HG03095 (cell line): ENCODE measurements around the gene GPC5.

Source experiments
- ATAC-seq: cut with Tn5 transposase; IDR thresholded peaks from one replicate; pipeline ENCODE4 v1.9.1; 2021; ENCODE audit warnings: moderate library complexity; ENCODE audit not compliant: unreplicated experiment

Gene GPC5

DNA sequence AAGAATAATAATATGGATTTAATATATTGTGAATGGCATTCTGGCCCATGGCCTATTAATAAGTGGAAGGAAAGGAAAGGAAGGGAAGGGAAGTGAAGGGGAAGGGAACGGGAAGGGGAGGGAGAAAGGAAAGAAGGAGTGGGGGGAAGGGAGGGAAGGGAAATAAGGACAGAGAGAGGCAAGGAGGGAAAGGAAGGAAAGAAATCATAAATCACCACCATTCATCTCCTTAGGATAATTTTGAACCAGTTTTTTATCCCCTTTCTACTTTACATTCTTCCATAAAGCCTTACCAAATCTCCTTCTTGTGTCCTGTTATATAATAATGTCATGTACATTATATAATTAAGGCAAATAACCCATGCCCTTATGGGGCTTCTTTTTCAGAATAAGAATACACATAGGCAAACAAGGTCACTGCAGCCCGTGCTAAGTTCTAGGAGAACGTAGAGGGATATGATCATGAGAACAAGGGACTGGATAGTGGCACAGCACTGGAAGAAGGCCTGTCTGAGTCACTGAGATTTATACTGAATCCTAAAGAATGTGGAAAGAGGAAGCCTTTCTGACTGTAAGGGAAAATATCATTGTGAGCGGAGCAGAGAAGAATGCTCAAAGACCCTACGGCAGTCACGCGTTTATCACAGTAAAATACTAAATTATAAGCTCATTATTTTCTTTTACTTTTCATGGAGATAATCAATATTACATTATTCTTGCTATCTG lies 1383.7 kb downstream of the GPC5 start:
- no peak for ATAC-seq

DNA sequence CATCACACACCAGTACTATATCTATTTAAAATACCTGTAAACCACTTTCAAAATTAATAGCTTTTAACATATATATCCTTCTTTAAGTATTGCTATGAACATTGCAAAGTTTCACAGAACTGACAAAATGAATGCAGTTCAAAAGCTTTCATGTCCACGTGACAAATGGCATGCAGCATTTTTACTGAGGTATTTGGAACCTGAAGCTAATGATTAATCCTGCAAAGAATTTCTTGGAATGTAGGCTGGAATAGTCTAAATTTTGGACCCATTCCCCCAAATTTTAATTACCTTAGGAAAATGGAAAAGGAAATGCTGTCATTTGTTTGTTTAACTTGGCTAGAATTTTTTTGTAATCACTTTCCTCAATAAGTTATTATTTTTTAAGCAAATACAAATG lies 1404.4 kb downstream of the GPC5 start:
- no peak for ATAC-seq

- ATAC-seq: no peak
Observed at GRCh38 chr13:92804346-92804745, 1405.9 kb downstream of the GPC5 start.

GRCh38 chr13:92804926-92805325 lies 1406.5 kb downstream of the GPC5 start:
- no peak for ATAC-seq

DNA sequence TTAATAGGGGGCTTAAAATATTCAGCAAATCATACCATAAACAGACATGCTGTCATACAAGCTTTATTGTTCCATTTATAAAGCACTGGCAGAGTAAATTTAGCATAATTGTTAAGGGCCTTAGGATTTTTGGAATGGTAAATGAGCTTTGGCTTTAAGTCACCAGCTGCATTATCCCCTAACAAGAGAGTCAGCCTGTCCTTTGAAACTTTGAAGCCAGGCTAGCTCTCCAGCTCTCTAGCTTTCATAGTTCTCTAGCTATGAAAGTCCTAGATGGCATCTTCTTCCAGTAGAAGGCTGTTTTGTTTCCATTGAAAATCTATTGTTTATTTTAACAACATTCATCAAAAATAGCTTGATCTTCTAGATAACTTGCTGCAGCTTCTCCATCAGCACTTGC lies 1407.3 kb downstream of the GPC5 start:
- no peak for ATAC-seq

DNA sequence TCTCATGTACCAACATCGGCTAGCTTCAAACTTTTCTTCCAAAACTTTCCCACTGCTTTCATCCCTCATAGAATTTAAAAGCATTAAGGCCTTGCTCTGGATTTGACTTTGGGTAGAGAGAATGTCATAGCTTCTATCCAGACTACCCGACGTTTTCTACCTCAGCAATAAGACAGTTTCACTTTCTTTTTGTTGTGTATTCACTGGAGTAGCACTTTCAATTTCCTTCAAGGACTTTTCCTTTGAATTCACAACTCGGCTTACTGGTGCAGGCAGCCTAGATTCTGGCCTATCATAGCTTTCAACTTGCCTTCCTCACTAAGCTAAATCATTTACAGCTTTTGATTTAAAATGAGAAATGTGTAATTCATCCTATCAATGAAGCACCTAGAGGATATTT lies 1407.8 kb downstream of the GPC5 start:
- no peak for ATAC-seq

DNA sequence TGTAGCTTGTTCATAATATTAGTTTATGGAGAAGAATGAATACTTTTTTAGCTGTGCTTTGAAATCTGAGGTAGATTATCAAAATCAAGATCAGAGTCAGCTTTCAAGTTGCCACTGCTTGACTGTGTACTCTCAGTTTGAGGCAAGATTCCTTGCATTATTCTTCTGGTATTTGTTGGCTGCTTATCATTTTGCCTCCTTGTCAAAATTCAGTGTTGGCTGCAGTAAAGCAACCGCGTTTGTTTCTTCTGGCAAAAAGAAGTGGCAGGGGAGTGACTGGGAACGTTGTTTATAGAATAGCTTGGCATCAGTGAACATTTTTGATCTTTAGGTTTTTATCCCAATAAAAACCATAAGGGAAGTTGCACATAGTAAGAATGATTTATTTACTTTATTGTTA lies 1408.9 kb downstream of the GPC5 start:
- no peak for ATAC-seq

- ATAC-seq: no peak
Observed at GRCh38 chr13:92807966-92808365, 1409.5 kb downstream of the GPC5 start.

DNA sequence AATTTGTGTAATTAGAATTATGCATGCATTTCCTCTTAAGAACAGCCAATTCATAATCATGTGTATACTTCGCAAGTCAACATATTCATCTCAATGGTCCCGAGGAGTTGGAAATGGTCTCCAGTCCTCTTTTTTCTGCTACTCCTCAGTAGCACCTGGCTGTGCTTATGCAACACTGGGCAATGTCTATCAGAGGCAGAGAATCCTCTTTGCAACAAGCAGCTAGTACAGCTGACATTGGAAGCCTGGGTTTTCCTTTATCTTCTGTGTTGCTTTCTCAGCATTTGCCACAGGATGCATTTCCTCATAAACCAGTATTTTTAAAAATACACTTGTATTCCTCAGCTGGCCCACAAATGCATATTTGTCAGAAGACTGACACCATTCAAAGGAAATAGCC lies 1422.9 kb downstream of the GPC5 start:
- ATAC-seq: no peak

DNA sequence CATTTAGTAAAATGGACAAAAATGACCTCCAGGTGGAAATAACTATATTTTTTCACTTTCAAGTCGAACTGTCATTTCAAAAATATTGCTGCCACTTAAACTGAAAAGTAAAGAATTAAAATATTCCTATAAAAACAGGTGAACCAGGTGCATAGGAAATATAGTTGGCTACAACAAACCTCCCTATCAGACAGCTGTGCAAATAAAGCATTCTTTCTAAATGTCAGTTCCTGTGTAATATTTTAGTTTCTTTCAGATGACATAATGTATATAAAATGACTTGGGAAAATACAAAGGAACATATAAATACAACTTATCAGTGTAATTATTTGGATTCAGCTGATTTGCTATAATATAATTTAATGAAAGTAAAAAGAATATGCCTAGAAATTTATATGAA lies 1424.6 kb downstream of the GPC5 start:
- ATAC-seq: no peak

DNA sequence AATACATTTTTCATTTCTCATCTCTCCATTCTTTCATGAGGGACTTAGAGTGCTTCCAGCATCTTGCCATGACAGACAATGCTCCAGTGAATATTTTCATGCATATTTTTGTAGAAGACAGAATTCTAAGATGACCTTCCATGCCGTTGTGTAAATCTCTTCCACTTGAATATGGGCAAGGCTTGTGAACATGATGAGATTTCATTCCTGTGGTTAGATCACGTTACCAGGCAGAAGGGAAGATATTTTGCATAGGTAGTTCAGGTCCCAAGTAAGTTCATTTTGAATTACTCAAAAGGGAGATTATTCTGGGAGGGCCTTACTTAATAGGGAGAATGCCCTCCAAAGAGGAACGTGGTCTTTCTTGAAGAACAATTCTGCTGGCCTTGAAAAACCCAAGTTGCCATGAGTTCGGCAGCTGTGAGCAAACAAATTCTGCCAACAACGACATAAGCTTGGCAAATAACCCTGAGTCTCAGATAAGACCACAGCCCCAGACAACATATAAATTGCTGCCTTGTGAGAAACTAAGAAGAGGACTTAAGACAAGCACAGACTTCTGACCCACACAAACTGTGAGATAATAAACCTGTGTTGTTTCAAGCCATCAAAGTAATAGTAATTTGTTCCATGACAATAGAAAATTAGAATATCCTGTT lies 1427.6 kb downstream of the GPC5 start:
- no peak for ATAC-seq

DNA sequence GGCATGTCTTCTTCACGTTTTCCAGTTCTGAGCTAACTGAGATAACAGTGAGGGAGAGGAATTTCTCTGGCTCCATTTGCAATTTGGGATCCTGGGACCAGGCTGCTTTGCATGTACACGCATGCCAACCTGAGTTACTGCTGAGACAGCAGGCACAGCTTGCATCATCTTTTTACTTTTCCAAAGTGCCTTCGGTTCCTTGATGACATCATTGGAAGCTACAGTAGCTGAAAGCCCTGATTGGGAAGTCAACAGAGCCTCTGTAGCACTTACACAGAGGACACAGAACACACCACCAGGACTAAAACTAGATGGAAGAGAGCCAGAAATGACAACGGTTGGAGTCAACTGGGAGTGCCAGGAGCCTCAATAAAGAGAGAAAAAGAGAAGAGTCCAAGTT lies 1429.1 kb downstream of the GPC5 start:
- ATAC-seq: no peak

- no peak for ATAC-seq
Observed at GRCh38 chr13:92829930-92830329, 1431.5 kb downstream of the GPC5 start.

GRCh38 chr13:92830821-92831220 lies 1432.4 kb downstream of the GPC5 start:
- no peak for ATAC-seq

- no peak for ATAC-seq
Observed at GRCh38 chr13:92833071-92833470, 1434.7 kb downstream of the GPC5 start.

GRCh38 chr13:92836171-92836570 lies 1437.8 kb downstream of the GPC5 start:
- ATAC-seq: no peak

GRCh38 chr13:92838786-92839185 lies 1440.4 kb downstream of the GPC5 start:
- no peak for ATAC-seq

GRCh38 chr13:92842145-92842544 lies 1443.7 kb downstream of the GPC5 start:
- no peak for ATAC-seq

DNA sequence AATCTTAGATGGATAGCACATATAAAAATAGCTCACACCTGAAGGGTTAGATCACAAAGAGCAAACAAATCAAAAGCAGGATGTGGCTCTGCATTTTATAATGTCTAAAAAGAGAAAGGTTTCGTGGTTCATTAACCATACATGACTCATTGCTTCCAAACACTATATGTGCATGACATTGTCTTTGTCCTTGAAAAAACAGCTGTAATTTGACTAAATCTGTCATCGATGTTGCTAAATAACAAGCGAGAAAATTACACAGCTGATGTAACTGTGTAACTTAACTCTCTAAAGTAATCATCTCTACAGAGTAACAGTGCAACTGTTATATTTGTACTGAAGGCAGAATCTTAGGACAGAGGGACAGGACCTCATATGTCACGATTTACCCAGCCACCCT lies 1445.1 kb downstream of the GPC5 start:
- no peak for ATAC-seq

DNA sequence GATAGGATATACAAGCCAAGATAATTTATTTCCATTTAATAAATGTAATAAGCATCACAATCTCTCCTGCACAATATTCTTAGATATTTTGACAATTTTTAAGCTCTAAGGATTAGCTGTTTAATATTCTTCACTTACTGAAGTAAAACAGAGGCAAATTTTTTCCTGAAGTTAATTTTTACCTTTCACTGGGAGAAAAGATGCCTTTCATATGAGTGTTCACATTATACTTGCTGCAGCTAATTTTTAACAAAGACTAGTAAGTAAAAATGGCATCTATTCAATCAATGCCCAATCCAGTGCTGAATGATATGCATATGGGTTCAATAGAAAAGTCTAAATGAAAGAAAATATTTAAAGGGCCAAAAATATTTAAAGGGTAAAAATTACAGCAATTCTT lies 1451.0 kb downstream of the GPC5 start:
- ATAC-seq: no peak

DNA sequence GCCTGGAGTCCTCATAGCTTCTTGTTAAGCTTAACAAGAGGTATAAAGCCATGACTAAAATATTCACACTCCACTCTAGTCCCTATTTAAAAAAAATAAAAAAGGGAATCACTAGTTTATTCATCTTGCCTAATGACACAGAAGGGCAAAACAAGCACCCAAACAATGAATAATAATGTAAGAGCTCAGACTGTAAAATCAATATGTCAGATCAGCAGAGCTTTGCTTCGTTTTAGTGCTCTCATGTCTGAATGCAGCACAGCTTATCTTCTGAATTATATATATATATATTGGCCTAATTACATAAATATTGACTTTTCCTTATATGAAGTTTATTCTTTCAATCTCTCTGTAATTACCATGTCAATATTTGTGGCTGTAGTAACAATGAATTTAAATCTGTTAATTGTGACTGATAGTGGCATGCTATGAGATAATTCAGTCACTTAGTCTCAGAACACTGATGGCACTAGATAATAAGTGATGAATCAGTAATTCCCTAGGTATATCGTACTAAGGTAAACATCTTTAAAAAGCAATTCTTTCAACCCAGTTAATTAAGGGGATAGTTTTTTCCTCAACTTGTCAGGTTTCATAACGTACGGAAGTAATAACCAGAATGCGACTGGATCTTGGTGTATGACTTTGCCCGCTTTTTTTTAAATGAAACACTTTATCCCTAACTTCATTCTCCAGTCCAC lies 1466.3 kb downstream of the GPC5 start:
- ATAC-seq: no peak

GRCh38 chr13:92873029-92873428 lies 1474.6 kb downstream of the GPC5 start:
- ATAC-seq: no peak
